Activated B cell treated with CpG ODN at 0.5 μM for 24 hours (primary cell): ENCODE measurements around the gene GPR142. TPM values are rescaled to one million over a fixed set of nuclear protein-coding genes. Genes with fewer than 3 reads are reported as not detected.

ENCODE experiments used
- ATAC-seq: fragments of 200-7000 bp; cut with Tn5 transposase; one replicate; pipeline ENCODE4 v1.10.0; 2021; ENCODE audit warnings: low read depth, mild to moderate bottlenecking, moderate library complexity
- CTCF ChIA-PET: fragments of 350-600 bp; sonication (Branson Sonifier 250); formaldehyde crosslinking; loops from one replicate; lab custom pipeline; 2021; ENCODE audit warnings: antibody characterized with exemption; lab: Charles Lee
- POLR2A ChIA-PET: fragments of 350-600 bp; sonication (Branson Sonifier 250); formaldehyde crosslinking; loops from one replicate; lab custom pipeline; 2021; ENCODE audit warnings: antibody characterized with exemption; lab: Charles Lee
- DNase-seq: peaks from one replicate; pipeline ENCODE4 v3.0.0; 2022
- H3K27ac Mint-ChIP-seq: one replicate; pipeline ENCODE4 v1.8.0; 2020; ENCODE audit warnings: mixed read lengths
- H3K27me3 Mint-ChIP-seq: one replicate; pipeline ENCODE4 v1.8.0; 2021; ENCODE audit warnings: mixed read lengths
- H3K36me3 Mint-ChIP-seq: one replicate; pipeline ENCODE4 v1.8.0; 2021; ENCODE audit warnings: low read depth, mixed read lengths
- H3K4me1 Mint-ChIP-seq: one replicate; pipeline ENCODE4 v1.8.0; 2021; ENCODE audit warnings: mixed read lengths
- H3K4me3 Mint-ChIP-seq: one replicate; pipeline ENCODE4 v1.8.0; 2020; ENCODE audit warnings: mild to moderate bottlenecking, mixed read lengths
- H3K9me3 Mint-ChIP-seq: one replicate; pipeline ENCODE4 v1.8.0; 2020; ENCODE audit warnings: mixed read lengths
- CTCF ChIP-seq: fragments of 200-600 bp; IDR thresholded peaks from one replicate; pipeline ENCODE4 v1.8.0; 2022; ENCODE audit warnings: antibody characterized with exemption, mild to moderate bottlenecking
- intact Hi-C: fragments of 100-400 bp; cut with micrococcal nuclease; formaldehyde crosslinking; loops from one replicate; pipeline ENCODE4 v1.15.1; 2024
- total RNA-seq: library from RNA; stranded (reverse); gene quantifications from 2 replicates; pipeline ENCODE4 v1.2.3, GENCODE V29; 2022

The GPR142 gene
- total RNA-seq, 1 donor from 2014 or later: not detected

GRCh38 chr17:74373838-74374606, 6.7 kb downstream of the GPR142 start:
- DNase-seq (no peak), ATAC-seq (no peak)
- POLR2A ChIA-PET: no interaction called here
- H3K27me3 Mint-ChIP-seq: peaks cover 20% of the 10 kb centered on the region
- TF ChIP-seq CTCF: no peak
- H3K4me3 Mint-ChIP-seq: no peak overlapping the region
- intact Hi-C loops: no loop called here
- no peaks in the 10 kb centered on the region for H3K9me3 Mint-ChIP-seq
- CTCF ChIA-PET: interaction anchor here (0.9 to 1.0 kb wide), 2 partner anchors 85 to 94 kb away, joined by 3 read pairs; no protein-coding TSS in a partner anchor
- H3K36me3 Mint-ChIP-seq: no peaks in the 10 kb centered on the region
- H3K4me1 Mint-ChIP-seq: peaks cover 5% of the 10 kb centered on the region
- no peak overlapping the region for H3K27ac Mint-ChIP-seq

GRCh38 chr17:74374858-74375257, 7.6 kb downstream of the GPR142 start:
- Mint-ChIP-seq H3K4me1 (peaks cover 2% of the 10 kb centered on the region), H3K4me3 (no peak overlapping the region), H3K27me3 (peaks cover 17% of the 10 kb centered on the region), H3K36me3 (no peaks in the 10 kb centered on the region), H3K27ac (no peak overlapping the region), H3K9me3 (no peaks in the 10 kb centered on the region)
- ATAC-seq (no peak), DNase-seq (no peak)
- POLR2A ChIA-PET: no interaction called here
- CTCF ChIA-PET: interaction anchor here (0.6 kb wide), 1 partner anchor 70 kb away, joined by 3 read pairs; no protein-coding TSS in a partner anchor
- no peak for TF ChIP-seq CTCF
- intact Hi-C loops: no loop called here

GRCh38 chr17:74379495-74380085, 12.3 kb downstream of the GPR142 start:
- ChIA-PET CTCF (interaction anchor here (0.6 to 4.6 kb wide), 25 partner anchors 9 to 483 kb away, joined by 3 to 100 read pairs (median 4); partner anchors contain the start of genes CD300LB, GPR142 and RAB37), POLR2A (interaction anchor here (0.7 to 1.5 kb wide), 6 partner anchors 11 to 78 kb away, joined by 3 to 4 read pairs (median 3); no protein-coding TSS in a partner anchor)
- no peak for TF ChIP-seq CTCF
- Mint-ChIP-seq H3K27ac (no peak overlapping the region), H3K4me1 (peaks cover 2% of the 10 kb centered on the region), H3K9me3 (no peaks in the 10 kb centered on the region), H3K36me3 (no peaks in the 10 kb centered on the region), H3K27me3 (peaks cover 26% of the 10 kb centered on the region), H3K4me3 (no peak overlapping the region)
- ATAC-seq (peak; percentile 90), DNase-seq (peak; percentile 80)
- intact Hi-C loops: loop anchor here (1.0 kb wide), 4 partner anchors 78 to 267 kb away; no protein-coding TSS in a partner anchor

GRCh38 chr17:74380086-74380958, 13.0 kb downstream of the GPR142 start:
- H3K27ac Mint-ChIP-seq: no peak overlapping the region

More at GRCh38 chr17:74380086-74380958, 13.0 kb downstream of the GPR142 start:
- DNase-seq: no peak
- ChIA-PET POLR2A (interaction anchor here (0.7 to 1.2 kb wide), 3 partner anchors 37 to 74 kb away, joined by 3 read pairs; no protein-coding TSS in a partner anchor), CTCF (interaction anchor here (0.9 to 4.6 kb wide), 9 partner anchors 10 to 356 kb away, joined by 3 to 100 read pairs (median 5); partner anchors contain the start of genes CD300LB, GPR142 and RAB37)
- no peak overlapping the region for H3K4me3 Mint-ChIP-seq
- no peak for TF ChIP-seq CTCF
- no peaks in the 10 kb centered on the region for H3K36me3 Mint-ChIP-seq
- no peak for ATAC-seq
- peaks cover 2% of the 10 kb centered on the region for H3K4me1 Mint-ChIP-seq
- H3K27me3 Mint-ChIP-seq: peaks cover 25% of the 10 kb centered on the region
- H3K9me3 Mint-ChIP-seq: no peaks in the 10 kb centered on the region
- intact Hi-C loops: no loop called here
